Kidney epithelial cell (primary cell): ENCODE results near the gene UNKL. TPM values are rescaled to one million over a fixed set of nuclear protein-coding genes. Genes with fewer than 3 reads are reported as not detected.
A peak's percentile ranks its signal among the peaks of the same experiment; 100 is the strongest.

Experiments
- DNase-seq: peaks from one replicate; pipeline ENCODE4 v3.0.0-alpha.2; 2010; ENCODE audit warnings: low read depth
- H3K27me3 ChIP-seq: 2 replicates; pipeline ENCODE4 v1.6.0; 2011; ENCODE audit warnings: low read length; ENCODE audit not compliant: control insufficient read depth, insufficient read depth
- H3K36me3 ChIP-seq: 2 replicates; pipeline ENCODE4 v1.5.1; 2011; ENCODE audit warnings: low read length; ENCODE audit not compliant: control insufficient read depth, insufficient read depth
- H3K4me3 ChIP-seq: 2 replicates; pipeline ENCODE4 v1.5.1; 2011; ENCODE audit warnings: low read depth, mild to moderate bottlenecking, control low read depth, low read length
- CTCF ChIP-seq: IDR thresholded peaks from 2 replicates; pipeline ENCODE4 v1.5.1; 2011; ENCODE audit warnings: mild to moderate bottlenecking, moderate library complexity, low read length, control low read depth, inconsistent platforms; ENCODE audit not compliant: insufficient read depth, poor library complexity, severe bottlenecking
- total RNA-seq: library from RNA; depleted of rRNA; stranded (reverse); fragments of >200 nt; gene quantifications from 2 replicates; pipeline ENCODE4 v1.2.3, GENCODE V29; 2015

UNKL gene
- total RNA-seq, 1 donor from 2014 or later, result 19.3 TPM

DNA sequence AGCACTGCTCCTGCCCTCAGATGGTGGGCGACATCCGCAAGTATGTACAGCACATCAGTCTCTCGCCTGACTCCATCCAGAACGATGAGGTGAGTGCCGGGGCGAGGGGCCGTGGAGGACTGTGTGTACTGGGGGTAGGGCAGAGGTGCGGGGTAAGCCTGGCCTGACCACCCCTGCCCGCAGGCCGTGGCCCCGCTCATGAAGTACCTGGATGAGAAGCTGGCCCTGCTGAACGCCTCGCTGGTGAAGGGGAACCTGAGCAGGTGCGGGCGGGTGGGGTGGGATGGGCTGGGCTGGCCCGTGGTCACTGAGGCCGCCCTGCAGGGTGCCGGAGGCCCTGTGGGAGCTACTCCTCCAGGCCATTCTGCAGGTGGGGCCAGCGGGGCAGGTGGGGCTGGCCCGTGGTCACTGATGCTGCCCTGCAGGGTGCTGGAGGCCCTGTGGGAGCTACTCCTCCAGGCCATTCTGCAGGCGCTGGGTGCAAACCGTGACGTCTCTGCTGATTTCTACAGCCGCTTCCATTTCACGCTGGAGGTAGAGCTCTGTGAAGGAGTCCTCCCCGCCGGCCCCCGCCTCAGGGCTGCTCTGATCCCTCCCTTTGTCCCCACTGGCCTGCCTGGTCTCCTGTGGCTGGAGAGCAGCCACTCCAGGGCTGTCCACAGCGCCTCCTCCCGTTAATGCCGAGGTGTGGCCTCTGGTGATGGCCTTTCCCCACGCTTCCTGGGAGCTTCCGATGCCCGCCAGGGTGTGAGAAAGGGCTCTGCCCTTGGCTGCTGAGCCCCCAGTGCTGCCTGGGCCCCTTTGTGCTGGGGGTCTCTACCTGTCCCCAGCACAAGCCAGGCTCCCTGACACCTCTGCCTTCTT lies 67.8 kb downstream of the UNKL start:
- Histone ChIP-seq H3K27me3 (peaks cover 11% of the 10 kb centered on the region), H3K4me3 (no peak overlapping the region), H3K36me3 (no peaks in the 10 kb centered on the region)
- DNase-seq, result no peak
- TF ChIP-seq CTCF, result peak; percentile 24

DNA sequence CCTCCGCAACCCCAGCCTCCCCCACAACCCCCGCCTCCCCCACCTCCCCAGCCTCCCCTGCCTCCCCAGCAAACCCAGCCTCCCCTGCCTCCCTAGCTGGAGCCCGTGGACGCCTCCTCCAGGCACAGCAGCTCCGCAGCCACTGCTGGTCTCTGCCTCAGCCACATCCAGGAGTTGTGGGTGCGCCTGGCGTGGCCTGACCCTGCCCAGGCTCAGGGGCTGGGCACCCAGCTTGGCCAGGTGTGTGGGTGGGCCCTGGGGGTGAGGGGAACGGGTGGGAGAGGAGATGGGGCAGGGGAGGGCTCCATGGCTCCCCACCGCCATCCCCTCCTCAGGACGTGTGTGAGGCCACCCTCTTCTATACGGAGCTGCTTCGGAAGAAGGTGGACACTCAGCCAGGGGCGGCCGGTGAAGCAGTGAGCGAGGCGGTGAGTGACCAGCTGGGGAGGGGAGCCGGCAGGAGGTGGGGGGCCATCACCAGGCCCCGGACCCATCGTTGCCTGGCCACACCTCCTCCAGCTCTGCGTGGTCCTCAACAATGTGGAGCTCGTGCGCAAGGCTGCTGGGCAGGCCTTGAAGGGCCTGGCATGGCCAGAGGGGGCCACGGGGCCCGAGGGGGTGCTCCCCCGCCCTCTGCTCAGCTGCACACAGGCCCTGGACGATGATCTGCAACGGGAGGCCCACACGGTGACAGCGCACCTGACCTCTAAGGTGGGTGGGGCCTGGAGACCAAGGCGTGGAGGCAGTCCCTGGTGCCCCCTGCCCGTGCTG lies 68.7 kb downstream of the UNKL start:
- TF ChIP-seq CTCF, result no peak
- Histone ChIP-seq H3K27me3 (peaks cover 11% of the 10 kb centered on the region), H3K36me3 (no peaks in the 10 kb centered on the region)

DNA sequence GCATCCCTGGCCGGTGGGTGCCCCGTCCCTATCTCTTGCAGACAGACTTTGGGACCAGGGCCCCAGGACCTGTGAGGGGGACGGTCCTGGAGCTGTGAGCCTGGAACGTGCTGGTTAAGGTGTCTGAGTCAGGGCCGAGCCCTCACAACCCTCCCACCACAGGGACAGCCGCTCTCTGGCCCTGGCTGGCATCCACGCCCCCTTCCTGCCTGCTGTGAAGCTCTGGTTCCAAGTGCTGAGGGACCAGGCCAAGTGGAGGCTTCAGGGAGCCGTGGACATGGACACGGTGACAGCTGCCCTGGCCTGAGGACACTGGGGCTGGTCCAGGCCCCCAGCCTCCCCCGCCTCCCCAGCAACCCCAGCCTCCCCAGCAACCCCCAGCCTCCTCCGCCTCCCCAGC lies 69.4 kb downstream of the UNKL start:
- Histone ChIP-seq H3K36me3 (no peaks in the 10 kb centered on the region), H3K27me3 (peaks cover 11% of the 10 kb centered on the region), H3K4me3 (no peak overlapping the region)
- no peak for TF ChIP-seq CTCF
- no peak for DNase-seq

More for the DNA sequence above, 68.7 kb downstream of the UNKL start:
- DNase-seq, result no peak
- H3K4me3 ChIP-seq, result no peak overlapping the region

GRCh38 chr16:1344499-1344898 lies 70.0 kb downstream of the UNKL start:
- Histone ChIP-seq H3K36me3 (no peaks in the 10 kb centered on the region), H3K27me3 (peaks cover 11% of the 10 kb centered on the region), H3K4me3 (no peak overlapping the region)
- no peak for TF ChIP-seq CTCF
- DNase-seq, result no peak

GRCh38 chr16:1343428-1344242 lies 70.9 kb downstream of the UNKL start:
- no peak for DNase-seq
- TF ChIP-seq CTCF, result no peak
- peaks cover 15% of the 10 kb centered on the region for H3K27me3 ChIP-seq
- no peaks in the 10 kb centered on the region for H3K36me3 ChIP-seq
- H3K4me3 ChIP-seq, result peak overlapping the region; percentile 34
